ENCODE results near the gene GPR25.

DNA sequence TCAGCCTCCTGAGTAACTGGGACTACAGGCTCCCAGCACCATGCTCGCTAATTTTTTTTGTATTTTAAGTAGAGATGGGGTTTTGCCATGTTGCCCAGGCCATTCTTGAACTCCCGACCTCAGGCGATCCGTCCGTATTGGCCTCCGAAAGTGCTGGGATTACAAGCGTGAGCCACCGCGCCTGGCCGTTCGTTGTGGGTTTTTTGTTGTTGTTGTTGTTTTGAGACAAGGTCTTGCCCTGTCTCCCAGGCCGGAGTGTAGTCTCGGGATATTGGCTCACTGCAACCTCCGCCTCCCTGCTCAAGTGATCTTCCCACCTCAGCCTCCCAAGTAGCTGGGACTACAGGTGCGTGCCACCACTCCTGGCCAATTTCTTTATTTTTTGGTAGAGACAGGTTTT lies 17.2 kb downstream of the GPR25 start:
- TF ChIP-seq, protein P1, sequence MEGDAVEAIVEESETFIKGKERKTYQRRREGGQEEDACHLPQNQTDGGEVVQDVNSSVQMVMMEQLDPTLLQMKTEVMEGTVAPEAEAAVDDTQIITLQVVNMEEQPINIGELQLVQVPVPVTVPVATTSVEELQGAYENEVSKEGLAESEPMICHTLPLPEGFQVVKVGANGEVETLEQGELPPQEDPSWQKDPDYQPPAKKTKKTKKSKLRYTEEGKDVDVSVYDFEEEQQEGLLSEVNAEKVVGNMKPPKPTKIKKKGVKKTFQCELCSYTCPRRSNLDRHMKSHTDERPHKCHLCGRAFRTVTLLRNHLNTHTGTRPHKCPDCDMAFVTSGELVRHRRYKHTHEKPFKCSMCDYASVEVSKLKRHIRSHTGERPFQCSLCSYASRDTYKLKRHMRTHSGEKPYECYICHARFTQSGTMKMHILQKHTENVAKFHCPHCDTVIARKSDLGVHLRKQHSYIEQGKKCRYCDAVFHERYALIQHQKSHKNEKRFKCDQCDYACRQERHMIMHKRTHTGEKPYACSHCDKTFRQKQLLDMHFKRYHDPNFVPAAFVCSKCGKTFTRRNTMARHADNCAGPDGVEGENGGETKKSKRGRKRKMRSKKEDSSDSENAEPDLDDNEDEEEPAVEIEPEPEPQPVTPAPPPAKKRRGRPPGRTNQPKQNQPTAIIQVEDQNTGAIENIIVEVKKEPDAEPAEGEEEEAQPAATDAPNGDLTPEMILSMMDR (IDR thresholded peaks at IDR 0.05 in 8 of 11, conservative IDR thresholded peaks at IDR 0.05 in 3 of 11), result no peak
- TF ChIP-seq POLR2AphosphoS5 (IDR thresholded peaks at IDR 0.05), result no peak
- TF ChIP-seq POLR2A (IDR thresholded peaks at IDR 0.05), result no peak

Measured in spleen (tissue), 7 donors.